ENCODE results near the gene KCNAB1.
"Not testable (repeated sequence)": the region's sequence is repeated elsewhere in the genome, so short reads cannot be mapped to it uniquely, and the experiment has no call there.

Gene KCNAB1

GRCh38 chr3:156218353-156218744 is 98.0 kb downstream of the KCNAB1 start:
- no peak for DNase-seq (ENCODE audit: low spot score)

- not testable (repeated sequence) for DNase-seq (ENCODE audit: low spot score)
Measured at GRCh38 chr3:156222381-156222780, 102.0 kb downstream of the KCNAB1 start.

- DNase-seq (ENCODE audit: low spot score) = not testable (repeated sequence)
Measured at GRCh38 chr3:156224046-156224445, 103.7 kb downstream of the KCNAB1 start.

GRCh38 chr3:156226676-156227420 is 106.5 kb downstream of the KCNAB1 start:
- no peak for DNase-seq (ENCODE audit: low spot score)

GRCh38 chr3:156227704-156228103 is 107.3 kb downstream of the KCNAB1 start:
- DNase-seq (ENCODE audit: low spot score) = no peak

- no peak for DNase-seq (ENCODE audit: low spot score)
Measured at GRCh38 chr3:156230278-156230900, 110.0 kb downstream of the KCNAB1 start.

- not testable (repeated sequence) for DNase-seq (ENCODE audit: low spot score)
Measured at GRCh38 chr3:156231221-156231620, 110.8 kb downstream of the KCNAB1 start.

GRCh38 chr3:156233876-156234275 is 113.5 kb downstream of the KCNAB1 start:
- DNase-seq (ENCODE audit: low spot score) = no peak

GRCh38 chr3:156236556-156237260 is 116.3 kb downstream of the KCNAB1 start:
- DNase-seq (ENCODE audit: low spot score) = no peak

GRCh38 chr3:156240642-156241041 is 120.3 kb downstream of the KCNAB1 start:
- no peak for DNase-seq (ENCODE audit: low spot score)

GRCh38 chr3:156246961-156247725 is 126.8 kb downstream of the KCNAB1 start:
- DNase-seq (ENCODE audit: low spot score) = no peak

GRCh38 chr3:156250550-156250949 is 130.2 kb downstream of the KCNAB1 start:
- no peak for DNase-seq (ENCODE audit: low spot score)

GRCh38 chr3:156251424-156251823 is 131.0 kb downstream of the KCNAB1 start:
- no peak for DNase-seq (ENCODE audit: low spot score)

GRCh38 chr3:156252656-156253055 is 132.3 kb downstream of the KCNAB1 start:
- no peak for DNase-seq (ENCODE audit: low spot score)

GRCh38 chr3:156253150-156253549 is 132.8 kb downstream of the KCNAB1 start:
- DNase-seq (ENCODE audit: low spot score) = no peak

- DNase-seq (ENCODE audit: low spot score) = no peak
Measured at GRCh38 chr3:156256256-156256655, 135.9 kb downstream of the KCNAB1 start.

- DNase-seq (ENCODE audit: low spot score) = no peak
Measured at GRCh38 chr3:156256945-156257344, 136.6 kb downstream of the KCNAB1 start.

GRCh38 chr3:156258301-156258700 is 137.9 kb downstream of the KCNAB1 start:
- no peak for DNase-seq (ENCODE audit: low spot score)

- DNase-seq (ENCODE audit: low spot score) = no peak
Measured at GRCh38 chr3:156259896-156260295, 139.5 kb downstream of the KCNAB1 start.

GRCh38 chr3:156260331-156260730 is 140.0 kb downstream of the KCNAB1 start:
- DNase-seq (ENCODE audit: low spot score) = no peak

GRCh38 chr3:156264771-156265170 is 144.4 kb downstream of the KCNAB1 start:
- DNase-seq (ENCODE audit: low spot score) = no peak

GRCh38 chr3:156271508-156271907 is 151.1 kb downstream of the KCNAB1 start:
- DNase-seq (ENCODE audit: low spot score) = no peak
